Loucy (cell line): ENCODE measurements around the gene PTGFRN.

ENCODE experiments used
- CTCF ChIP-seq: fragments of 200-600 bp; sonication (generic); conservative IDR thresholded peaks from 2 replicates; pipeline ENCODE4 v1.5.1; 2014; ENCODE audit warnings: mild to moderate bottlenecking, antibody characterized with exemption, low read length
- EZH2phosphoT487 ChIP-seq: fragments of 200-600 bp; IDR thresholded peaks from 2 replicates; pipeline ENCODE4 v1.6.1; 2018; ENCODE audit warnings: antibody characterized with exemption, mild to moderate bottlenecking, moderate library complexity, borderline replicate concordance

GRCh38 chr1:116920211-116920610, 10.5 kb downstream of the PTGFRN start:
- TF ChIP-seq CTCF (no peak), EZH2phosphoT487 (no peak)
